NCI-H2029 (cell line): ENCODE measurements around the gene NAV2.
A peak's percentile ranks its signal among the peaks of the same experiment; 100 is the strongest.

Experiments used
- DNase-seq: peaks from one replicate; lab custom pipeline; 2025; lab: John Stamatoyannopoulos, UW

Gene NAV2

GRCh38 chr11:19977941-19978340 is 265.3 kb downstream of the NAV2 start:
- no peak for DNase-seq

- no peak for DNase-seq
Measured at GRCh38 chr11:19978668-19979518, 266.3 kb downstream of the NAV2 start.

GRCh38 chr11:19979519-19979845 is 266.8 kb downstream of the NAV2 start:
- no peak for DNase-seq

DNA sequence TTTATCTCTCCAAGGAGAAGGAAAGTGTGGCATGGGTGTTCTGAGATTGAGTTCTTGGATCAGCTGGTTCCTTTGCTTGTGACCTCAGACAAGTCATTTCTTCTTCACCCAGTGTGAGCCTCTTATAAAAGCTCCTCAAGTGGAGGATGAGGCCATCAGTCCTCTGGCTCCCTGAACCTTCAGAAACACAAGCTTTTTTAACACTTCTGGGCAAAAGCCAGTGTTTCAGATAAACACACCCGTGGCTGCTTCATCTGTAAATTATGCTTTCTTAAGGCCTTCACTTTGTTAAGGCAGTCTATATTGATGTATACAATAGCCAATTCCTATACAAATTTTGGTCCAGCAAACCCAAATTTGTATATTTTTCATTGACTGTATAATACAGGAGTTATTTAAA is 267.8 kb downstream of the NAV2 start:
- no peak for DNase-seq

GRCh38 chr11:19980957-19981669 is 268.5 kb downstream of the NAV2 start:
- no peak for DNase-seq

- no peak for DNase-seq
Measured at GRCh38 chr11:19982774-19983495, 270.3 kb downstream of the NAV2 start.

GRCh38 chr11:19984048-19984742 is 271.6 kb downstream of the NAV2 start:
- no peak for DNase-seq

GRCh38 chr11:19985111-19985510 is 272.5 kb downstream of the NAV2 start:
- no peak for DNase-seq

DNA sequence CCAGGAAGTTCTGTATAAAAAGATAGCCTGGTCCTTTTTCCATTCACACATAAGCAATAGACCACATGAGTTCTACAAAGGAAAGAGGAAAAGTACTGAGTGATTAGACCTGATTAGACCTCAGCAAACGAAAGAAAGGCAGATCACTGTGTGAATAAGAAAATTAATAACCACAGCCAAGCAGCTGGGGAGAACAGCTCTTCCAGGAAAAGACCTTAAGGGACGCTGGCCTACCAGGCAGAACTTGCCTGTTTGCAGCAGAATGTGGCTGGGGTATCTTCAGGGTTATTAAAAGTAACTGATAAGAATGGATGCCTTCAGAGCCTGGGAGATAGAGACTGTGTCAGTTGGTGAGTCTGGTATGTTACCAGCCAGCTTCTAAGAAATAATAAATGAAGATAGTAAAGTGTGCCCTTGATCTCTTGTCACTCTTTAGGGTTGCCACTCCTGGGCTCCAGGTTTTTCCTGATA is 274.7 kb downstream of the NAV2 start:
- DNase-seq = no peak

- no peak for DNase-seq
Measured at GRCh38 chr11:19988598-19988997, 276.0 kb downstream of the NAV2 start.

DNA sequence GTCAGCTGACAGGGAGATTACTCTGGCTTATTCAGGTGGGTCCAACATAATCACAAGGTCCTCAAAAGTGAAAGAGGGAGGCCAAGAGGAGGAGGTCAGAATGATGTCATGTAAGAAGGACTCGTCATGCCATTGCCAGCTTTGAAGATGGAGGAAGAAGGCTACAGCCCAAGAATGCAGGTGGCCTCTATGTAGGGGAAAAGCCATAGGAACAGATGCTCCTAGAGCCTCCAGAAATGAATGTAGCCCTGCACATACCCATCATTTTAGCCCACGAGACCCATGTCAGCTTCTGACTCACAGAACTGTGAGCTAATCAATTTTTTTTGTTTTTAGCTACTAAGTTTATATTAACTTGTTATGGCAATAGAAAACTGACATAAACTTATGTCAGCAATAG is 276.6 kb downstream of the NAV2 start:
- DNase-seq = no peak

- no peak for DNase-seq
Measured at GRCh38 chr11:19992162-19992561, 279.5 kb downstream of the NAV2 start.

GRCh38 chr11:19992998-19993397 is 280.4 kb downstream of the NAV2 start:
- no peak for DNase-seq

GRCh38 chr11:19994672-19995071 is 282.0 kb downstream of the NAV2 start:
- DNase-seq = peak; percentile 24

DNA sequence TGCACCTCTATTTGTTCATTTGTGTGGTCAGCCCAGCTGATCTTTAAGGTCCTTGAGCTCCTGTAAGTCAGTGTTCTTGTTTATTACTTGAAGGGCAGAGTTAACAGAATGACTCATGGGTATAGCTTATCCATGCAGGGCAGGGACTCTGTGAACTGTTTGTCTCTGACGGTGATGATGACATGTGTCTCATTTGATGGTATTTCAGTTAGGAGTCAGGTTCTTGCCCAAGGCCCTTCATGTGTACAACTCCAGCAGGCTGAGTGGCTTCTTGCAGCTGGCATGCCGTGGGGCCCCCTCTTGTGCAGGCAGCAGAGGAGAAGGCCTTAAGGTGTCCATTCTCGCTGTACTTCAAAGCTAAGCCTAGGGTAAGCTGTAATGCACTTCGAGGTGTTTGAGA is 282.5 kb downstream of the NAV2 start:
- DNase-seq = no peak

DNA sequence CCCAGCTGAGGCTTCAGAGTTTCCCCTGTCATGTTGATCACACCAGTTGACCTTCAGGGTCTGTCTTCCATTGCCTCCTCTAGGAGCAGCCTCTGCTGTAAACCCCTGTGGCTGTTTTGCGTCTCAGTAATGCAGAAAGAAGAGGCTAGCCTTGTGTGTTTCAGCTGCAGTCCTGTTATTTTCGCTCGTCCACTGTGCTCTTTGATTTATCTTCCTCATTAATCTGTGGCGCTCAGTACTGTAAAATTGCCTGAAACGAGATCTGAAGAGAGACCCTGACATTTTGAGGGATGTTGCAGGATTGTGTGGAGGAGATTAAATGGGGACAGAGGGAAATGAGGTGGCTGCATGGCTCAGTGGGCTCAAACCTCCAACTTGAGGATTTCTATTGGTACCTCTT is 283.9 kb downstream of the NAV2 start:
- no peak for DNase-seq

DNA sequence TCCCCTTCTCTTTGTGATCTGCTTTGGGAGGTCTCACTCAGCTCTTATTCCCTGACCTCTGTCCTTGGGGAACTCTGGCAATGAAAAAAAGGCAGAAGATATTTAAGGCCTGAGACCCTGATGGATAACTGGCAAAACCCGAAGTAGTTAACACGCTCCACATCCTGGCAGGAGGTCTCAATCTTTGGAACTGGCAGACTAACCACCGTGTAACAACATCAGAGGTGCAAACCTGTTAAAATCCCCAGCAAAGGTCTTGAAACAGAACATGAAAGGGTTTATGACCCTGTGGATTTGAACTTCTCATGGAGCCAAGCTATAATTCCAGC is 287.3 kb downstream of the NAV2 start:
- no peak for DNase-seq

DNA sequence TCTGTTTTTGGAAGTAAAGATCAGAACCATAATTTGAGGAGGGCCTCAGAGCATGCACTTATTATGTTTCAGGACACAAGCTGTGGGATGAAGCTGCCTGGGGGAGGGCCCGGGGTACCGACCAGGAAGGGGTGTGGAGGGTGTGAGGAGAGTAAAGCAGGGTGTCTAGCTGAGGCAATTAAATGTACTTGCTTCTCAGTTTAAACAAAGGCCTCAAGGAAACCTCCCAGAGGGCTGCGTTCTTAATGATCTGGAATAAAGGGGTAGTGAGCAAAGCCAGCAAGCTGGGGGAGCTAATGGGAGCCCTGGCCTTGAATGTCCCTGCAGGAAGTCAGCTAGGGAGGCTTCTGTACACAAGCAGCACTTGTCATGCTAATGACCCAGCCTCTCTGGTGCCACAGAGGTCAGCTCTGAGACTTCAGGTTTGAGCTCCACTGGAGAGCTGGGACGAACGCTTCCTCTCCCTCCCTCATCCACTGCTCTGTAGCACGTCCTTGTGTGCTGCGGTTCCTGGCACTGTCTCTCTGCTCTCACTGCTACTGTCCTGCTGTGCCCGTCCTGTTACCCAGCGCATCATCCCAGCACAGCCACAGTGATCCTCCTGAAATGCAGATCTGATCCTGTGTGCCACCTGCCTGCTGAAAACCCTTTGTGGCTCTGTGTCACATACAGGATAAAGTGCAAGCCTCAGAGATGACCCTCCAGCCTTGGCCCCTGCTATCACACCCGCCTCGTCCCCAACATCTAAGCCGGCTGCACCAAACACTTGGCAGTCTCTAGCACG is 287.9 kb downstream of the NAV2 start:
- peak; percentile 93 for DNase-seq

DNA sequence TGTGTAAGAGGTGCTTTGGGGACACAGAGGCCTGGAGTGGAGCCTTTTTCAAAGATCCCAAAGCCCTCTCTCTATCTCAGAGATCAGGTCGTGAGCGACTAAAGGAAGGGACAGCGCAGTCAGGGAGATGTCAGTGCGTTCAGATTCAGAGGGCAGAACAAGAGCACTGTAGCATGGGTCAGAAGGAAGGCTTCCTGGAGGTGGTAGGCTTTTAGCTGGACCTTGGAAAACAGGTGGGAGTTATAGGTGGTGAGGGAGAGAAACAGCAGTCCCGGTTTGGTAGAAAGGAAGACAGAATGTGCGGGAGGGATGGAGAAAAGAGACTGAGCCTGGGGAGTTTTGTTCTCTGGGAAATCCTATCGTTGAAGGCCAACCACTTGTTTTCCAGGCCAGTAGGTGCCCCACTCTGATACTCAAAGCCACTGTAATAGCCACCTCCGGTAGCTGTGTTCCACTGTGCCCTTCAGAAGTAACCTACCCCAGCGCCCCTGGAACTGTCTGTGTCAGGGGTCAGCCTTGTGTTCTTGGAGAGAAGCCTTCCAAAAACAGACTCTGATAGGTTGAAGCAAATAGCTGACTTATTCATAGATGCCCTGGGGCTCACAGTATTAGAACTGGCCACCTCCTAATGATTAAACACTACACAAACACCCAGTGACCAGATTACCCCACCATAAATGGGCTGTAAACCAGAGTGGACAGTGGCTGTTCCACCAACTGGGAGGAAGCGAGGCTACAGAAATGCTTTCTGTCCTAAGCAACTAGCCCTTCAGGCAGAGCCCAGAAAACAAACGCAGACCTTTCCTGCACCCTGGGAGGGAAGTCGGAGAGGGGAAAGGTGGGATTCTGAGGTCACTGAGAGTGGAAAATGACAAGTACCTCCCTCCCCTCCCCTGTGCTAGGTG is 289.9 kb downstream of the NAV2 start:
- no peak for DNase-seq

DNA sequence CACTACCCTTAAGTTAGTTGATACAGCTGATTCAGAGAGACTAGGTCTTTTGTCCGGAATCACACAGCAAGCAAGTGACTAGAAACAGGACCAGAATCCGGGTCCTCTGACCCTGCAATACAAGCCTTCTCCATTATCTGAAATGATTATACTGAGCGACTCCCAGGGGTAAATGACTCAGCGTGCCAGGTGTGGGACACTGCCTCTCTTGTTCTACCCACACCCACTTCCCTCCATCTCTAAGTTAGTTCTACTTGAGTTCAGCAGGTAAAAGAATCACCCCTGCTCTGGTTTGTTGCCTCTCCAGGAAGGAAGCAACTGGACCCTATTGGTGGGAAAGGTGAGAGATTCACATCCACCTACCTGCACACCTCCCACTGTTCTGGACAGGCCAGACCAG is 290.7 kb downstream of the NAV2 start:
- DNase-seq = no peak

DNA sequence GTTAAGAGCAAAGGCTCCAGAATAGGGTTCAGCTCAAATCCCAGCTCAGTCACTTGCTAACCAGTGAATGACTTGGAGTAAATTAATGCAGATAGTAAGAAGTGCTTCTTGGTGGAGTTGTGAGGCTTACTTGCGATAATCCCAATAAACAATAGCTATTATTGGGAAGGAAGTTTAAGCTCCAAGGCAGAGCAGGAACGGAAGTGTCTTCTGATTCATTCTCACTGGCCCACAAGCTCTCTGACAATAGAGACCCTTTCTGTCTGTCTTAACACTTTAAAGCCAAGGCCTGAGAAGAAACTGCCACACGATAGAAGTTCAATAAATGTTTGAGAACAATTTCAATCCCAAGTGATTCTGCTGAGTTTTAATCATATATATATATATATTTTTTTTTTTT is 292.2 kb downstream of the NAV2 start:
- DNase-seq = no peak
